HTERT RPE-1 (cell line): ENCODE measurements around the gene ALK.

Source experiments
- in situ Hi-C: fragments of 300-500 bp; cut with MboI; formaldehyde crosslinking; loops from 4 replicates; pipeline ENCODE4 v1.14.3; 2020; ENCODE audit warnings: low sequenced_read_pairs

Gene ALK

GRCh38 chr2:29921560-29921915 is at the start of gene ALK:
Gene ALK, minus strand, starts transcription at chr2:29921586. Its CDS starts 927 bp downstream, at chr2:29920659.
- in situ Hi-C loops, result no loop called here

DNA sequence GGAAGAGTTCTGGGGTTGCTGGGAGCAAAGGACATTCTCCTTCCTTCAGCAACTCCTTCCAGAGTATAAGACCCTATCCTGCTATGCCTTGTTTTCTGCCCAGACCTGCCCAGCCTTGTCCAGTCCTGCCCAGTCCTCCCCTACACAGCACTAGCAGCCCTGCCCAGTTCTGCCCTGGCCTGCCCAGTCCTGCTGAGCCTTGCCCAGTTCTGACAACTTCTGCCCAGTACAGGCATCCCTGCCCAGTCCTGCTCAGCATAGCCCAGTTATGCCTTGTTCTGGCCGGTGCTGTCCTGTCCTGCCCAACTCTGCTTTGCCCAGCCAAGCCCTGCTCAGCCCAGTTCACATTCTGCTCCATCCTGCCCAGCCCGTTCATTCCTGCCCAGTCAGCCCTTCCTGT is 44.9 kb upstream of the ALK start:
- in situ Hi-C loops, result no loop called here

DNA sequence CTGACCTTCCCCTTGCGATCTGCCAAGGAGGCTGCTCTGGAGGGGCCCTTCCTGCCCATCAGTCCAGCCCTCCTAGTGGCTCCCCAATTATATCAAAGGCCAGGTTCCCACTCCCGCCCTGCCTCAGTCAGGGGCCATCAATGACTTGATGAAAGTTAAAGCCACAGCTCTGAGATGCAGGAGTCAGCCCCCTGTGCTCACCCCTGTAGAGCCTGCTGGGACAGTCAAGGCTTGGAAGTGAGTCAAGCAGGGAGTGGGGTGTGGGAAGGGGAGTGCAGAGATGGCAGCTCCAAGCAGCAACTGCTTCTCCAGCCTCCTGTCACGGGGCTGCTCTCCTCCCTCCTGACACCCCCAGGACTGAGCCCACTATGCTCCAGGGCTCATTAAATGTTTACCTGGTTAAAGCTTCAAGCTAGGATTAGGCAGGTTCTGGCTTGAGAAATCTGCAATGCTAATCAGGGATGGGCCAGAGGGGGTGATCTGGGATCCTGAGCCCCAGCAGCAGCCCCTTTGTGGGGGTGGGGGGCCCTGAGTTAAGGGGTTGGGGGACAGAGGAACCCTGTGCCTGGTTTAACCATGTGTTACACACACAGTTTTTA is 42.7 kb upstream of the ALK start:
- in situ Hi-C loops, result no loop called here

- in situ Hi-C loops, result no loop called here
Measured at GRCh38 chr2:29962922-29963321, 41.5 kb upstream of the ALK start.

DNA sequence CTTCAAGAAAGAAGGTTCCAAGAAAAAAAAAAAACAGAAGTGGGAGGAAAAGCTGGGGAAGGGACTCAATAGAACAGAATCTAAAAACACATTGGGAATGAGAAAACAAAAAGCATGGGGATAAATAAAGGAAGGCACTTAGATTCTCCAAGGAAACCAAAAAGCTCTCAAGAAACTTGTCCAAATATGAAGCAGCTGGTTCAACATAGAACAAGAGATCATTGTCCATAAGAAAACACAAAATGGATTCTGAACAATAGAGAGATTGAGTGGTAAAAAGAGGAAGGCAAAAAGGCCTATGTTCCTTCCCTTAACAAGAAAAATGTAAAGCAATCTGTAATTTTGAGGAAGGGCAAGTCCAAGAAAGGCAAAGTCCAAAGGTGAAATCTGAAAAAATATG is 32.9 kb upstream of the ALK start:
- in situ Hi-C loops, result no loop called here

DNA sequence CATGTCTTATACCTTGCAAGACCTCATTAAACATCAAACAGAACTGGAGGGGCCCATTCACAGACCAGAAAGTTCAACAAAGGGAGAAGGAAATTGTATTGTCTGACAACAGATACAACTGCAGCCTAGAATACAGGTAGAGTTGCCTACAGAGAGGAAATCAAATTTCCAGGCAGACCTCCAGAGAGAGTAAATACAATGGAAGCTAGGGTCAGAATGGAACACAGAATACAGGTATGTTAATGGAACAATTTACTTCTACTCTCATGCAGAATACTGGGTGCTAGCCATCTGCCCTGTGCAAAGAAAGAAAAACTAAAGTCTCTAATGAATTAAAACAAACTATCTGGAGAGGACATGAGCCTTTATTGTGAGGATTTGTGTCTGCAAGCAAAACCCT is 31.6 kb upstream of the ALK start:
- in situ Hi-C loops, result no loop called here

- in situ Hi-C loops, result no loop called here
Measured at GRCh38 chr2:29951576-29951975, 30.2 kb upstream of the ALK start.

DNA sequence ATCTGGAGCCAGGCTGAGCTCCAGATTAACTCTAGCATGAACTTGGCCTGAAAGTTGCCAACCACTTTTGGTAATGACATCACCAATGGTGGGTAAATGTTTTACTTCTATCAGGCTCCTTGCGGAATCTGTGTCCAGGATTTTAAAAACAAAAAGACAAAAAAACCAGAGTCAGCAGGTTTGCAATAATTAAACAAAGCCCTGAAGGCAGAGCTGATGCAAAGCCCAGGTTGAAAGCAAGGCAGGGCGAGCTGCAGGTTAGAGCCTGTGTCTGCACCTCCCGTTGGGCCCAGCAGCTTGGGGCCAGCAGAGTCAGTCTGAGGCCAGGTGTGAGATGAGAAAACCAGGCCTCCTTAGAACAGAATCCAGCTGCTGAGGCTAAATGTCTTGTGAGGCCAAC is 29.1 kb upstream of the ALK start:
- in situ Hi-C loops, result no loop called here

DNA sequence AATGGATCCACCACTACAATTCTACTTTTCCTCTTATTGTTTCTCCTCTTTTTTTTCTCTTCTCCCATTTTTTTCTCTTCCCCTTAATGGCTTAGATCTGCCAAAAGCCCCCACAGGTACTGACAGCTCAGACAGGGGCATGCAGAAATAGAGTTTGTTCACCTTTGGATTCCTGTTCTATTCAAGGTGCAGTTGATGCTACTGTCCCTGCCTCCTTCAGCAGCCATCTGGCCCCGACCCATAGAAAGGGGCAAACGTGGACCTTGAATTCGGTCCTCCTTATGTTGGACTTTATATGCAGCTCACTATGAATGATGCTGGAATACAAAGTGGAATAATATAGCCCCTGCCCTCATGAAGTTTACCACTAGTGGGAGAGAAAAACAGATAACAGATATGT is 27.7 kb upstream of the ALK start:
- in situ Hi-C loops, result no loop called here

- in situ Hi-C loops, result no loop called here
Measured at GRCh38 chr2:29946505-29946904, 25.1 kb upstream of the ALK start.

DNA sequence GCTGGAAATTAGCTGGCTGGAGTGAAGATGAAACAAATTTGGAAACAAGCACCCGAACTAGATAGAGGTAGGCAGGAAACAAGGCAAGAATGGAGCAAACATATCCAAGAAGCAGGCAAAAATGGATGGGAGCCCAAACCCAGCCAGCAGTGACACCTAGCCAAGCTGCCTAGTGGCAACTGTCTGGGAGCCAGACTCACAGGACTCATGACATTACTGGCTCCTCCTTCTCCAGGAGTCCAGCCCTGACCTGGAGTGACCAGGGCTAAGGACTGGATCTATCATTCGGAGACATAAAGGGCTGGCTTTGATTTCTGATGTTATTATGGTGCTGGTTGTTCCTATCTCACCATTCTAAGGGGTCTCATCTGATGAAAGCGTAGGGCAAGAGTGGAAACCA is 21.3 kb upstream of the ALK start:
- in situ Hi-C loops, result no loop called here

DNA sequence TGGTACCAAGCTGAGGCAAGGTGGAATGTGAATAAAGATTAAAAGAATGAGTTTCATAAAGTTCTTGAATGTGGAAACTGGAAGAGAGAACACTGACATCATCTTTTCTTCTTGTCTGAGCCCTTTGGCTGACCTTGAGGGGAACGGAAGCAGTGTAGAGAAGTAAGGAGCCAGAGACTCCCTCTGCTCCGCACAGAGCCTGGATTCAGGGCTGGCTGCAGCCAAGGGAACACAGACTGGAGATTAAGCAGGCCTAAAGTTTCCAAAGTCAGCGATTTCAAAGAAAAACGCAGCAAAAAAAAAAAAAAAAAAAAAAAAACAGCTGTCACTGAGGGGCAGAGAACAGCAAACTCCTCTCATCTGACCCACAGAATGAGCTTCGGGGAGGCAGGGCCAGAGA is 19.3 kb upstream of the ALK start:
- in situ Hi-C loops, result no loop called here

DNA sequence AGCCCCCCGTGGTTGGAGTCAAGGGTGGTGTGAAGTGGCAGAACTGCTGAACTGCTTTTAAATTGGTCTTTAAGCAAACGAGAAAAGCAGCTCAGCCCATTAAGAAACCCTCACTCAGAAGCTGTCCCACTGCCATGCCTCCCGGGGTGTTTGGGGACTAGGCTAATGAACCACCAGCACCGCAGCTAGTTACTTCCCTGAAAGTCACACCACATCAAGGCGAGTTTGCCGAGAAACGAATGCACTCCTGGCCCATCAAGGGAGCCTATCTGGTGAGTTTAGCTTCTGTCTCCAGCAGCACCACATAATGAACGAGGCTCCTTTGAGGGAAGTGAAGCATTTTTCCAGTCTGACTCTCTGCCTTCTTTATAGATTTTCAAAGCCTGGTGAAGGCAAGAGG is 14.6 kb upstream of the ALK start:
- in situ Hi-C loops, result no loop called here

DNA sequence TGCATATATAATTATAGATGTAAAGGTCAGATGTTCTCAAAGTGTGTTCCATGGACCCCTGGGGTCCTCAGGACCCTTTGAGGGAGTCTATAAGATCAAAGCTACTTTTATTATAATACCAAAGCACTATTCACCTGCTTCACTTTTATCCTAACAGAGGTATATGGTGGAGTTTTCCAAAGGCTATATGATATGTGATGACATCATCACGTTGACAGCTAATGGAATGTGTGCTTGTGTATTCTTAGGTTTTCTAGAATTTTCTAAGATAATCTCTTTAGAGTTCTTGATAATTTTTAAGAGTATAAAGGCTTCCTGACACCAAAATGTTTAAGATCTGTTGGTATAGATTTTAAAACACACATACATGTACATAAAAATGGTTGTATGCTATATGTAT is 10.4 kb upstream of the ALK start:
- in situ Hi-C loops, result no loop called here

DNA sequence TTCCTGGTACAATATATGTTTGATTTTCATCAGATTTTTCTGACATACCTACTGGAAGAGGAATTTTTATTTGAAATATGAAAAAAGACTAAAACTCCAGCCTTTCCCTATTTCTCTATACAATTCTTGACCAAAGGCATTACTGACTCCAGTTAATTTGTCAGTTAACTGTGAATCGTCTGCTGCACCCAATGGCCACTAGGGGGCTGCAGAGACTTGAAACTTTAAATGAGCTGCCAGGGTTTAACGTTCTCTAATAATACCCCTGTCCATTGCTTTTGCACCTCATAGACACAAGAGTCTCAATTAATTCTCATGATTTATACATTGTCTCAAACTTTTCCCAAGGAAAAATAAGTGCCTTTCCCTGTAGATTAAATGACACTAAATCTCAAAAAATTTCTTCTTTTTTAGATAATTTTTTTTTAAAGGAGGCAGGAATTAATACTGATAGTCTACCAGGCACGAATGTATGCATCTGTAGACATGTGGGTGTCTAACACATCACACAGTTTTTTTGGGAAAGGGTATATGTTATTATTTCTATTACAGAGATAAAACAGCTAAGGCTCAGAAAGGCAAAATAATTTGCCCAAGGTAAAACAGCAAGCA is 1.8 kb upstream of the ALK start:
- in situ Hi-C loops, result no loop called here

- in situ Hi-C loops, result no loop called here
Measured at GRCh38 chr2:29922605-29923004, 1.2 kb upstream of the ALK start.

- in situ Hi-C loops, result no loop called here
Measured at GRCh38 chr2:29920631-29921559, 491 bp downstream of the ALK start.

DNA sequence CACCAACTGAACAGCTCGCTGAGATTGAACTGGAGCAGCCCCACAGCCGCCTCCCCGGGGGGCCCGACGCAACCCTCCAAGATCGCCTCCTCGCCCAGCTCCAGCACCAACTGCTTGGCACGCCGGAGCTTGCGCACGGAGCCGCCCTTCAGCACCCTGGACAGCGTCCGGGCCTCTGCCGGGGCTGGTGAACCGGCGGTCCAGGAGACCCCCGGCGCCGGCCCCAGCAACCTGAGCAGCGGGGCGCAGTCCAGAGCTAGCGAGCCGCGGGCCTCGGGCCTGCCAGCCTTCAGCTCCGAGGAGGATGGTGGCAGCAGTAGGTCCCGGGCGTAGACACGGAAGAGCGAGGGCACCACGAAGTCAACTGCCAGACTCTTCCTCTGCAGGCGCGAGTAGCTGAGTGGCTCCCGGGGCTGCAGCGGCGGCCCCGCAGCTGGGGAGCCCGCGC is 1.2 kb downstream of the ALK start:
- in situ Hi-C loops, result no loop called here

- in situ Hi-C loops, result no loop called here
Measured at GRCh38 chr2:29918941-29919340, 2.4 kb downstream of the ALK start.

GRCh38 chr2:29917781-29918180 is 3.6 kb downstream of the ALK start:
- in situ Hi-C loops, result no loop called here

DNA sequence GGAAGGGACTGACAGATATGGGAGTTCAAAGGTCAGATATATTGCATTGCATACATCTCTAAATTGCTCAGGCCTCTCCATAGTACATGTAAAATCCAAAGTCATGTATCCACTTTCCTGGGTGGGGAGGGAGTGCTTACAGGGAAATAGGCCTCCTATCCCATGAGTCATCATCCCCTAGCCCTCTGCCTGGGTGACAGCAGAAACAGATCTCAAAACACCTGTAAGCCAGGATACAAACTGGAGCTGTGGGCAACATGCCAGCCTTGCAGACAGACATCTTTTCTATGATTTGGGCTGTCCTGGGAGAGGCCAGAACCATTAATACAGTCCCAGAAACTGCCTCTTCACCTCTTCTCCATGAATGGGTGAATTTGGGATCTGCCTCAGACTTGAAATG is 4.8 kb downstream of the ALK start:
- in situ Hi-C loops, result no loop called here

GRCh38 chr2:29910960-29911359 is 10.4 kb downstream of the ALK start:
- in situ Hi-C loops, result no loop called here
